ENCODE data around the gene SLC38A6. TPM values are rescaled to one million over a fixed set of nuclear protein-coding genes. Genes with fewer than 3 reads are reported as not detected.

SLC38A6 gene
- total and polyA plus RNA-seq, 2 experiments from 2014 or later, result 11.9 to 23.2 TPM

DNA sequence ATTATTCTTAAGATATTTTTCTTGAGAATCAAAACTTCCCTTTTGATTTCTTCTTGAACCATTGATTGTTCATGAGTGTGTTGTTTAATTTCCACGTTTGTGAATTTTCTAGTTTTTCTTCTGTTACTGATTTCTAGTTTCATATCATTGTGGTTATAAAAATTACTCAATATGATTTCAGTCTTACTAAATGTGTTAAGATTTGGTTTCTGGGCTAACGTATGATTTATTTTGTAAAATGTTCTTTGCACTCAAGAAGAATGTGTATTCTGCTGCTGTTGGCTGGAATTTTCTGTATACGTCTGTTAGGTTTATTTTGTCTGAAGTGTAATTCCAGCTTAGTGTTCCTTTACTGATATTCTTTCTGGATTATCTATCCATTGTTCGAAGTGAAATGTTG is 24.8 kb upstream of the SLC38A6 start (continued):
- TF ChIP-seq, protein P1, sequence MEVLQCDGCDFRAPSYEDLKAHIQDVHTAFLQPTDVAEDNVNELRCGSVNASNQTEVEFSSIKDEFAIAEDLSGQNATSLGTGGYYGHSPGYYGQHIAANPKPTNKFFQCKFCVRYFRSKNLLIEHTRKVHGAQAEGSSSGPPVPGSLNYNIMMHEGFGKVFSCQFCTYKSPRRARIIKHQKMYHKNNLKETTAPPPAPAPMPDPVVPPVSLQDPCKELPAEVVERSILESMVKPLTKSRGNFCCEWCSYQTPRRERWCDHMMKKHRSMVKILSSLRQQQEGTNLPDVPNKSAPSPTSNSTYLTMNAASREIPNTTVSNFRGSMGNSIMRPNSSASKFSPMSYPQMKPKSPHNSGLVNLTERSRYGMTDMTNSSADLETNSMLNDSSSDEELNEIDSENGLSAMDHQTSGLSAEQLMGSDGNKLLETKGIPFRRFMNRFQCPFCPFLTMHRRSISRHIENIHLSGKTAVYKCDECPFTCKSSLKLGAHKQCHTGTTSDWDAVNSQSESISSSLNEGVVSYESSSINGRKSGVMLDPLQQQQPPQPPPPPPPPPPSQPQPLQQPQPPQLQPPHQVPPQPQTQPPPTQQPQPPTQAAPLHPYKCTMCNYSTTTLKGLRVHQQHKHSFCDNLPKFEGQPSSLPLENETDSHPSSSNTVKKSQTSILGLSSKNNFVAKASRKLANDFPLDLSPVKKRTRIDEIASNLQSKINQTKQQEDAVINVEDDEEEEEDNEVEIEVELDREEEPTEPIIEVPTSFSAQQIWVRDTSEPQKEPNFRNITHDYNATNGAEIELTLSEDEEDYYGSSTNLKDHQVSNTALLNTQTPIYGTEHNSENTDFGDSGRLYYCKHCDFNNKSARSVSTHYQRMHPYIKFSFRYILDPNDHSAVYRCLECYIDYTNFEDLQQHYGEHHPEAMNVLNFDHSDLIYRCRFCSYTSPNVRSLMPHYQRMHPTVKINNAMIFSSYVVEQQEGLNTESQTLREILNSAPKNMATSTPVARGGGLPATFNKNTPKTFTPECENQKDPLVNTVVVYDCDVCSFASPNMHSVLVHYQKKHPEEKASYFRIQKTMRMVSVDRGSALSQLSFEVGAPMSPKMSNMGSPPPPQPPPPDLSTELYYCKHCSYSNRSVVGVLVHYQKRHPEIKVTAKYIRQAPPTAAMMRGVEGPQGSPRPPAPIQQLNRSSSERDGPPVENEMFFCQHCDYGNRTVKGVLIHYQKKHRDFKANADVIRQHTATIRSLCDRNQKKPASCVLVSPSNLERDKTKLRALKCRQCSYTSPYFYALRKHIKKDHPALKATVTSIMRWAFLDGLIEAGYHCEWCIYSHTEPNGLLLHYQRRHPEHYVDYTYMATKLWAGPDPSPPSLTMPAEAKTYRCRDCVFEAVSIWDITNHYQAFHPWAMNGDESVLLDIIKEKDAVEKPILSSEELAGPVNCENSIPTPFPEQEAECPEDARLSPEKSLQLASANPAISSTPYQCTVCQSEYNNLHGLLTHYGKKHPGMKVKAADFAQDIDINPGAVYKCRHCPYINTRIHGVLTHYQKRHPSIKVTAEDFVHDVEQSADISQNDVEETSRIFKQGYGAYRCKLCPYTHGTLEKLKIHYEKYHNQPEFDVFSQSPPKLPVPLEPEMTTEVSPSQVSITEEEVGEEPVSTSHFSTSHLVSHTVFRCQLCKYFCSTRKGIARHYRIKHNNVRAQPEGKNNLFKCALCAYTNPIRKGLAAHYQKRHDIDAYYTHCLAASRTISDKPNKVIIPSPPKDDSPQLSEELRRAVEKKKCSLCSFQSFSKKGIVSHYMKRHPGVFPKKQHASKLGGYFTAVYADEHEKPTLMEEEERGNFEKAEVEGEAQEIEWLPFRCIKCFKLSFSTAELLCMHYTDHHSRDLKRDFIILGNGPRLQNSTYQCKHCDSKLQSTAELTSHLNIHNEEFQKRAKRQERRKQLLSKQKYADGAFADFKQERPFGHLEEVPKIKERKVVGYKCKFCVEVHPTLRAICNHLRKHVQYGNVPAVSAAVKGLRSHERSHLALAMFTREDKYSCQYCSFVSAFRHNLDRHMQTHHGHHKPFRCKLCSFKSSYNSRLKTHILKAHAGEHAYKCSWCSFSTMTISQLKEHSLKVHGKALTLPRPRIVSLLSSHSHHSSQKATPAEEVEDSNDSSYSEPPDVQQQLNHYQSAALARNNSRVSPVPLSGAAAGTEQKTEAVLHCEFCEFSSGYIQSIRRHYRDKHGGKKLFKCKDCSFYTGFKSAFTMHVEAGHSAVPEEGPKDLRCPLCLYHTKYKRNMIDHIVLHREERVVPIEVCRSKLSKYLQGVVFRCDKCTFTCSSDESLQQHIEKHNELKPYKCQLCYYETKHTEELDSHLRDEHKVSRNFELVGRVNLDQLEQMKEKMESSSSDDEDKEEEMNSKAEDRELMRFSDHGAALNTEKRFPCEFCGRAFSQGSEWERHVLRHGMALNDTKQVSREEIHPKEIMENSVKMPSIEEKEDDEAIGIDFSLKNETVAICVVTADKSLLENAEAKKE (CRISPR knock-in tag; IDR thresholded peaks at IDR 0.05), result no peak
- TF ChIP-seq, protein P2, sequence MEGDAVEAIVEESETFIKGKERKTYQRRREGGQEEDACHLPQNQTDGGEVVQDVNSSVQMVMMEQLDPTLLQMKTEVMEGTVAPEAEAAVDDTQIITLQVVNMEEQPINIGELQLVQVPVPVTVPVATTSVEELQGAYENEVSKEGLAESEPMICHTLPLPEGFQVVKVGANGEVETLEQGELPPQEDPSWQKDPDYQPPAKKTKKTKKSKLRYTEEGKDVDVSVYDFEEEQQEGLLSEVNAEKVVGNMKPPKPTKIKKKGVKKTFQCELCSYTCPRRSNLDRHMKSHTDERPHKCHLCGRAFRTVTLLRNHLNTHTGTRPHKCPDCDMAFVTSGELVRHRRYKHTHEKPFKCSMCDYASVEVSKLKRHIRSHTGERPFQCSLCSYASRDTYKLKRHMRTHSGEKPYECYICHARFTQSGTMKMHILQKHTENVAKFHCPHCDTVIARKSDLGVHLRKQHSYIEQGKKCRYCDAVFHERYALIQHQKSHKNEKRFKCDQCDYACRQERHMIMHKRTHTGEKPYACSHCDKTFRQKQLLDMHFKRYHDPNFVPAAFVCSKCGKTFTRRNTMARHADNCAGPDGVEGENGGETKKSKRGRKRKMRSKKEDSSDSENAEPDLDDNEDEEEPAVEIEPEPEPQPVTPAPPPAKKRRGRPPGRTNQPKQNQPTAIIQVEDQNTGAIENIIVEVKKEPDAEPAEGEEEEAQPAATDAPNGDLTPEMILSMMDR (conservative IDR thresholded peaks at IDR 0.05; ENCODE audit: low read depth in 2 of 2), result no peak
- no peak for TF ChIP-seq POLR2AphosphoS5 (IDR thresholded peaks at IDR 0.05; ENCODE audit: low read depth)
- TF ChIP-seq, protein P3, sequence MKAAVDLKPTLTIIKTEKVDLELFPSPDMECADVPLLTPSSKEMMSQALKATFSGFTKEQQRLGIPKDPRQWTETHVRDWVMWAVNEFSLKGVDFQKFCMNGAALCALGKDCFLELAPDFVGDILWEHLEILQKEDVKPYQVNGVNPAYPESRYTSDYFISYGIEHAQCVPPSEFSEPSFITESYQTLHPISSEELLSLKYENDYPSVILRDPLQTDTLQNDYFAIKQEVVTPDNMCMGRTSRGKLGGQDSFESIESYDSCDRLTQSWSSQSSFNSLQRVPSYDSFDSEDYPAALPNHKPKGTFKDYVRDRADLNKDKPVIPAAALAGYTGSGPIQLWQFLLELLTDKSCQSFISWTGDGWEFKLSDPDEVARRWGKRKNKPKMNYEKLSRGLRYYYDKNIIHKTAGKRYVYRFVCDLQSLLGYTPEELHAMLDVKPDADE (IDR thresholded peaks at IDR 0.05), result no peak
- no peak for TF ChIP-seq JUNB (IDR thresholded peaks at IDR 0.05; ENCODE audit: unreplicated experiment)
- TF ChIP-seq EZH2 (IDR thresholded peaks at IDR 0.05; ENCODE audit: low read depth, unreplicated experiment), result no peak

DNA sequence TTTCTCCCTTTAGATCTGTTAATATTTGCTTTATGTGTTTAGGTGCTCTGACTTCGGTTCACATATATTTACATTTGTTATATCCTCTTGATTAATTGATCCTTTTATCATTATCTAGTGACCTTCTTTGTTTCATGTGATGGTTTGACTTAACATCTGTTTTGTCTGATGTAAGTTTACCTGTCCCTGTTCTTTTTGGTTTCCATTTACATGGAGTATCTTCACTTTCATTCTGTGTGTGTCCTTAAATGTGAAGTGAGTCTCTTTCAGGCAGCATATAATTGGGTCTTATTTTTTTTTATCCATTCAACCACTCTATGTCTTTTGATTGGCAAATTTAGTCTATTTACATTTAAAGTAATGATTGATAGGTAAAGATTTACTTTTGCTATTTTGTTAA is 24.4 kb upstream of the SLC38A6 start:
- Mint-ChIP-seq H3K4me3 (no peak overlapping the region), H3K4me1 (no peaks in the 10 kb centered on the region; the same call in 2 of the 3 replicates), H3K9me3 (peaks cover 39% of the 10 kb centered on the region), H3K36me3 (ENCODE audit: low read depth) (peaks cover 43% of the 10 kb centered on the region), H3K27me3 (ENCODE audit: insufficient read depth, low read depth, poor library complexity) (no peaks in the 10 kb centered on the region), H3K27ac (no peak overlapping the region)
- no peaks in the 10 kb centered on the region for H3F3A ChIP-seq (replicated peaks; ENCODE audit: low read depth)
- DNase-seq (ENCODE audit: low spot score), result no peak
- no peaks in the 10 kb centered on the region for H3K9me2 ChIP-seq (ENCODE audit: insufficient read depth)
- H3K79me2 ChIP-seq (replicated peaks; ENCODE audit: insufficient read depth), result peaks cover 4% of the 10 kb centered on the region
- H3K4me3 ChIP-seq, result no peak overlapping the region
- no peak overlapping the region for H3K4me2 ChIP-seq
- ATAC-seq, result no peak
- H3K4me1 ChIP-seq (ENCODE audit: insufficient read depth), result no peaks in the 10 kb centered on the region
- H3K36me3 ChIP-seq (ENCODE audit: insufficient read depth), result peaks cover 3% of the 10 kb centered on the region; the same call in 1 of the 2 replicates
- H3K27me3 ChIP-seq (ENCODE audit: insufficient read depth), result no peaks in the 10 kb centered on the region
- H4K20me1 ChIP-seq (replicated peaks; ENCODE audit: insufficient read depth), result no peaks in the 10 kb centered on the region
- H2AFZ ChIP-seq, result no peak overlapping the region
- no peak overlapping the region for H3K27ac ChIP-seq (ENCODE audit: low read depth)
- TF ChIP-seq ZNF114 (CRISPR knock-in tag; IDR thresholded peaks at IDR 0.05) (no peak), JUNB (IDR thresholded peaks at IDR 0.05; ENCODE audit: unreplicated experiment) (no peak), STAT1 (IDR thresholded peaks at IDR 0.05; ENCODE audit: unreplicated experiment) (no peak), POLR2AphosphoS5 (IDR thresholded peaks at IDR 0.05; ENCODE audit: low read depth) (no peak), ZNF331 (CRISPR knock-in tag; IDR thresholded peaks at IDR 0.05; ENCODE audit: low read depth) (no peak)
- TF ChIP-seq, protein P3 (IDR thresholded peaks at IDR 0.05), result no peak
- TF ChIP-seq, protein P2 (conservative IDR thresholded peaks at IDR 0.05; ENCODE audit: low read depth in 2 of 2), result no peak
